Right forelimb (tissue), 1 donor: ENCODE measurements around the gene FADS3.

Source experiments
- DNase-seq: peaks from one replicate; pipeline ENCODE4 v3.0.0-alpha.2; 2018

Gene FADS3

DNA sequence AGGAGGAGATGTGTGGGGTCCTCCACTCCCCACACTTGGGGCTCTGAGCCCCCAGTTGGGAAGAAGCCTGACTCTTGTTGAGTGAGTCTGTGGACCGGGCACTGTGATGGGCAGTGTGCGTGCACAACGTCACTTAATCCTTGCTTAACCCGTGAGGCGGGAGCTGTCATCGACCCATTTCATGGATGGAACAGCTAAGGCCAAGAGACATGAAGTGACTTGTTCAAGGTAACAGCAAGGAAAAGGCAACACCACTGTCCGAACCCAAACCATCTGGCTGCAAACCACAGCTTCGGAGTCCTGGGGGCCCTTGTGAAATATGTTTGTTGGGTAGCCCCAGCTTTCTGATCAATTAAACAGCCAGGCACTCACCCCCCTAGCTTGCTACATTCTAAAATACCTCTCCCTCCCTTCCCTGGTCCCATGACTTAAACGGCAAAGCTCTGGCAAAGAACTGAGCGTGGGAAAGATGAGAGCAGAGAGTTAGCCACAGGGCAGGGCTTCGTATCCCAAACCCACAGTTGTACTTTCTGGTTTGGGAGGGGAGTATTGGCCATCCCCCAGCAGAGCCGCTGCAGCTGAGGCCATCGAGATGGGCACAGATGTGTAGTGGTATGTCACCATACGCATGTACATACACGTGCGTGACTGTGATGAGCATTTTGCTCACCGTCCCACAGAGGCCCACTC is 37.0 kb downstream of the FADS3 start:
- no peak for DNase-seq

DNA sequence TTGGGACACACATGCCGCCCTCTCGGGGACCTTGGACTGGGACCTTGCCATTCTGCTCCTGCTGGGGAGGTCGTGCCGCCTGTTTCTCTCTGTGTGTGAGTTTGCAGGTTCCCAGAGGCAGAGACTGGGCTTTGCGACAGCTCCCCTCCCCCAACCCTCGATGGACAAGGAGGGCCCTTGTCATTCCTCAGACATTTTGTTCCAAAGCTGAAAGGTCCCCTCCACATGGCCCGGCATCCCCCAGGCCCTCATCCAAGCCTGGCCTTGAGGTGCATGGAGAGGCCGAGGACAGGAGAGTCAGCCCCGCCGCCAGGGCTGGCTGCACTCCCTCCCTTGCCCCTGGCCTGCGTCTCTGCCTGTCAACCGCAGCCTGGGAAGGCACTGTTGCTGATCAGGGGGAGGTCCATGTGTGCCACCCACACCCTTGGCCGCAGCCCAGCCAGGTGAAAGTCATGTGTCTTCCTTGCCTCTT is 37.6 kb downstream of the FADS3 start:
- no peak for DNase-seq

DNA sequence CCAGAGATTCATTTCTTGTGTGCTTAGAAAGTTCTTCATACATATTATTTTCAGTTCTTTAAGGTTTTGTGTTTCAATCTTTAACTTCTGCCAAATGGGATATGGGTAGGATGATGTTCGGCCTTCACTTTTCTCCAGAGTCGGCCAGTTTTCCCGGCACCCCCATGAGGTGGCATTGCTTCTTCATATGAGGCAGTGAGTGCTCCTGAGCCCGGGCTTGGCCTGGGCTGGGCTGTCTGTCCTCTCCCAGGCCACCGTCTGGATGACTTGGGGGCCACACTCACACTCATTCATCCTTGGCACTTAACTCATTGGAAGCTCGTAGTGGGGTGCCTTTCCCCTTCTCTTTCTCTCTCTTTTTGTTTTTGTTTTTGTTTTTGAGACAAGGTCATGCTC is 39.4 kb downstream of the FADS3 start:
- no peak for DNase-seq

DNA sequence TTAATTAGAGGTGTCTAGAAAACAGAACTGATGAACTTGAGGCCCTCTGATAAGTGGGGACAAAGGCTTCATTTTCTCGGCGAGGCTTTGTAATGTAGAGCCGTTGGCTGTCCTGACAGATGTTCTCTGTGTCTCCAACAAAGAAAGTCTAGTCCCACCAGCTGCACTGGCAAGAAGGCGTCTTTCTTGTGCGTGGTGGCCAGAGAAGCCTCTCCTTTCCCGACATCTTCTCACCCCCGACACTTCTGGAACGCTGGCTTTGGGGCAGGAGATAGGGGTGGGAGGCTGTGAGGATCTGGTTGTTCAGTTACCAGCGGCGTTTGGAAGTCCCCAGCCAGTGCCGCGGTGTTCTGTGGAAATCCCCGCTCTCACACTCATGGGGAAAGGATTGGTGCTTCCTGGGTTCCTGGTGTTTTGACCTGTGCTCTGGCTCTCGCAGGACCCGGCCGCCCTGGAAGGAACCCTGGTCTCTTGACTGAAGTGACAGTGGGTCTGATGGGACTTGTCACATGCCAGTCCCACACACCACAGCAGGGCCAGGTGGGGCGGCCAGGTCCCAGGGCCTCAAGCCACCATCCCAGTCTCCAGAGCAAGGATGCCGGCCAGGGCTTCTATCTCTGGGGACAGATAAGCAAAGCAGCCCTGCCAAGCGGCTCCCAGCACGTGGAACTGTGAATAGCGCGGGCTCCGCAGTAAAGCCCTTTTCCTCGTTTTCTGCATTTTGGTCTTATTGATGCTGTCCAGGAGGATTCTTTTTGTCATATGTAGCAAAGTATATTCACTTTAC is 40.0 kb downstream of the FADS3 start:
- DNase-seq: no peak

DNA sequence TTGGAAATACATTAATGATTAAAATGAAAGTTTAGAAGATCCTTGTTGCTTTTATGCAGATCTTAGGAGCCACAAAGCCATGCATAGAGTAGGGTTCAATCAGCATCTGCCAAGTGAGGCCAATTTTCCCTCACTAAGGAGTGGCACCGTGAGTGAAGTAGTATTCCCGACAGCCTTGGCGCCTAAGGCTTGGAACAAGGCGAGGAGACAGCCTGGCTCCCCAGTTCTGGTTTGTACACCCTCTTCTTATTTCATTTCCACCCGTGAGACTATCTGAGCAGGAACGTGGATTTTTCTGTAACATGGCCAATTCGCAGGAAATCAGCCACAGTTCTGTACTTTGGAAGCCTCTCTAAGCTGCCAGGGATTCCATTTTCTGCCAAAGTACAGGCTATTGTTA is 40.7 kb downstream of the FADS3 start:
- no peak for DNase-seq

DNA sequence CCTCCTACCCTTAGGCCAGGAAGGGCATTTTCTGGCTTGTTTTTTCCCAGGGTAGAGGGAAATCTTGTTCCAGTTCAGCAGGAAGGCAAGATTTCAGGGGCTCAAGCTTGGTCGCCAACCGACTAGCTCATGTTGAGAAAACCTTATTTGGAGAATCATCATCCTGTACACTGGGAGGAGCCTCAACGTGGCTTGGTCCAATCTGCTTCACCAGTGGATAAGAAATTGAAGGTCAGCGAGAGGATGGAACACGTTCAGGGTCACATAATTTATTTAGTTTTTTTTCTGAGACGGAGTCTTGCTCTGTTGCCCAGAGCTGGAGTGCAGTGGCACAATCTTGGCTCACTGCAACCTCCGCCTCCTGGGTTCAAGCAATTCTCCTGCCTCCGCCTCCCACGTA is 42.7 kb downstream of the FADS3 start:
- DNase-seq: no peak

DNA sequence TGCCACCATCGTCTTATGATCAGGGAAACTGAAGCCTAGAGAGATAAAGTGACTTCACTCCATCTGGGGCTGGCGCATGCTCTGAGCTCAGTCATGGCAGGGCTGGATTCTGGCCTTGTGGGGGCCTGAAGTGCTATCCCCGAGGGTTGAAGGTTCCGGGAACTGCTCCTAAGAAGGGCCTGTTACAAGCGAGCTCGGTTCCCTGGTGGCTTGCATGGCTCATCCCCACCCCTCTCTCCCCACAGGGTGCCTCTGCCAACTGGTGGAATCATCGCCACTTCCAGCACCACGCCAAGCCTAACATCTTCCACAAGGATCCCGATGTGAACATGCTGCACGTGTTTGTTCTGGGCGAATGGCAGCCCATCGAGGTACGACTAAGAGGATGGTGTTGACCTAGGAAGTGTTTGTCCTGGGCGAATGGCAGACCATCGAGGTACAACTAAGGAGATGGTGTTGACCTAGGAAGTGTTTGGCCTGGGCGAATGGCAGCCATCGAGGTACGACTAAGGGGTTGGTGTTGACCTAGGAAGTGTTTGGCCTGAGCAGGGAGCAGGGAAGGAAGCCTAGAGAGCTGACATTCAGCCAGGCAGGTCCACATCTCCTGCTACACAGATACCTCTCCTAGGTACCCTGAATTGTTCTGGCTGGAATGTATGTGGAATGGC is 43.3 kb downstream of the FADS3 start:
- DNase-seq: no peak

DNA sequence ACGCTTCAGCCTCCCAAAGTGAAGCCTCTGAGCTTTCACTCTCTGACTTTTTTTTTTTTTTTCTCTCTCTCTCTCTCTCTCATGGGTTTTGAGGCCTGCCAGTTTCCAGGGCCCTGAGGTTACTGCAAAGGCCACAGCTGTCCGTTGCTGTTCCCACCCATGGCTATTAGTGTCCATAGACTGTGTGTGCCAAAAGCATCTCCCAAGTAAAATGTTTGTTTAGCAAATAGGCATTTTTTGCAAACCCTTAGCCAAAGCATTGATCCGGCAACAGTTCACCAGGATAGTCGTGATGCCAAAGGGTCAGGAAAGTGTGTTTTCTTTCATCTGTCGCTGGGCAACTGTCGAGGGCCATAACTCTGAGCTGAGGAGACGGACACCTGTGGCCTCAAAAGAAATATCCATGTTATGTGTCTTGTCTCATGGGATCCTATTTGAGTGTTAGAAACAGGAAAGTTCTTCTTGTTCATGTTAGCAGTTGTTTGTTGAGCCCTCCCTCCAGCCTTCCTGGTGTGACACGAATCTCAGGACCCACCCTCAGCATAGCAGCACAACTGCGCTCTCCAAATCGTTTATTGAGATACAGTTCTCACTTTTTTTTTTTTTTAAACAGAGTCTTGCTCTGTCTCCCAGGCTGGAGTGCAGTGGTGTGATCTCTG is 44.9 kb downstream of the FADS3 start:
- no peak for DNase-seq

DNA sequence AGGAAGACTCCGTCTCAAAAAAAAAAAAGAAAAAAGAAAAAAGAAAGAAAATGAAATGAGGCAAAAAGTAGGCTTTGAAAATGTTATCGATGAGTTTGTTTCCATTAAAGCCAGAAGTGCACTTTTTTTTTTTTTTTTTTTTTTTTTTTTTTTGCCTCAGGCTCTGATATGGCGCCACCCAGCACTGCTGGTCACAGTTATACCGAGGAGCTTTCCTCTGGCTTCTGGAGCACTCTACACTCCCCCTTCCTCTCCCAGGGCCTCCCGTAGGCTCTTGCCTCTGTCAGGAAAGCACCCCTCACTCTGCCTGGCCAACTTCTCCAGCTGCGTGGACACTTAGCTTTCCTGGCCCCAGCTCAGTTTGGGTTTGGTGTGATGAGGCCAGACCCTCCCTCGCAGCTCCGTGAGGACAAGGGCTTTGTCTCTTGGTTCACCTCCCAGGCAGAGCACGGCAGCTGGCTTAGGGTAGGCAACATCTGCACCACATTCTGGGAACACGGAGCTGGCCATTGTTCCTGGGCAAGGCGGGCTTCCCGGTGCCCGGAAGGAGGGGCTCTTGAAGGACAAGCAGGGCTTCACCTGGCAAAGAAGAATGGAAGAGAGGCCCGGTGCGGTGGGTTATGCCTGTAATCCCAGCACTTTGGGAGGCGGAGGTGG is 46.3 kb downstream of the FADS3 start:
- DNase-seq: no peak

DNA sequence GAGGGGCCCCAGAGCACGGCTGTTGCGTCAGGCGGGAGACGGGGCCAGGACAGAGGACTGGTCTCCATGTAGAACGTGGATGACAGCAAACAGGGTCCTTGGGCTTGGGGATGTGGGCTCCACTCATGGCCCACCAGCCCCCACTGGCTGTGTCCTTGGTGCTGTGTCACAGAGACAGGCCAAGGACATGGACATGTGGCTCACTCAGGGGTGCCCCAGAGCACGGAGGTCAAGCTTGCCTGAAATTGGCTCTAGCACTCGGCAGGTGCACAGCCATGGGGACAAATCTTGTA is 48.9 kb downstream of the FADS3 start:
- no peak for DNase-seq

DNA sequence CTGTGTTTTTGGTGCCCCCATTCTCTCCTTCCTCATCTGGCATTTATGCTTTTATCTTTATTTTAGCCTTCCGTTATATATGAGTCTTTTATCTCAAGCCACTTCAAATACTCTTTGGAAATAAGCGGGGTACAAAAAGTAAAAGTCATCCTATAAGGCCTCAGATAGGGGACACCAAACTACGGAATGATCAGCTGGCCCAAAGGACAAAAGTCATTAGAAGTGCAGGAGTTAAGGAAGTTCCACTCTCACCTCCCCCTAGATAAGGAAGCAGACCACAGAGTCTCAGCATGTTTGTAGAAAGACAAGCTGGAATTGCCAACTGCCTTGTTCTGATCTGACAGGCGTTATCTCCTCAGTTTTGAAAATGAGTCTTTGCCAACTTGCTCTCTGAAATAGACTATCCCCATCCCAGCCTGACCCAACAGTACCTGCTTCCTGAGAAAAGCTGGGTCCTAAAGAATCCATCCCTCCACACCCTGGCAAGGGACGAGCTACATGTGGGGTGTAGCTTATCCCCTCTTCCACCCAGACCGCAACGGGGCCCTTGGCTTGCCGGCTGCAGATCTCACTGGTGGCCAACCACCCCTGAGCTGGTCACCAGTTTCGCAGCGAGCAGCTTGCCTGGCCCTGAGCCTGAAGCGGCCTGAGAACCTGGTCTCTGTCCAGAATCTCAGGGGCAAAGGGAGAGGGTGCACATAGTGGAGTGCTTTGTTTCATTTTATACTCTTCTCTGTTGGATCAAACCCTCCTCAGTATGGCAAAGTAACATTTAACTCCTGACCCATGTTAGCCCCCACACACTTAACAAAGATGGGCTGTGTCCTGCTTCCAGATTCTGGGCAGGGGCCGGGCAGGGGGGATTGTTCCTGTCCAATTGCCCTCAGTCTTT is 49.5 kb downstream of the FADS3 start:
- DNase-seq: no peak

DNA sequence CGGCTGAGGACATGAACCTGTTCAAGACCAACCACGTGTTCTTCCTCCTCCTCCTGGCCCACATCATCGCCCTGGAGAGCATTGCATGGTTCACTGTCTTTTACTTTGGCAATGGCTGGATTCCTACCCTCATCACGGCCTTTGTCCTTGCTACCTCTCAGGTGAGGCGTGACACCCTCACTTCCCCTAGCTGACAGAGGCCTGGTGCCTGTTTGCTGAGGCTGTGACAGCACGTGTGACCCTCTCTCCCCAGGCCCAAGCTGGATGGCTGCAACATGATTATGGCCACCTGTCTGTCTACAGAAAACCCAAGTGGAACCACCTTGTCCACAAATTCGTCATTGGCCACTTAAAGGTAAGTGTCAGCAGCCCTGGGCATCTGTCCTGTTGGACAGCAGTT is 51.0 kb downstream of the FADS3 start:
- DNase-seq: no peak

DNA sequence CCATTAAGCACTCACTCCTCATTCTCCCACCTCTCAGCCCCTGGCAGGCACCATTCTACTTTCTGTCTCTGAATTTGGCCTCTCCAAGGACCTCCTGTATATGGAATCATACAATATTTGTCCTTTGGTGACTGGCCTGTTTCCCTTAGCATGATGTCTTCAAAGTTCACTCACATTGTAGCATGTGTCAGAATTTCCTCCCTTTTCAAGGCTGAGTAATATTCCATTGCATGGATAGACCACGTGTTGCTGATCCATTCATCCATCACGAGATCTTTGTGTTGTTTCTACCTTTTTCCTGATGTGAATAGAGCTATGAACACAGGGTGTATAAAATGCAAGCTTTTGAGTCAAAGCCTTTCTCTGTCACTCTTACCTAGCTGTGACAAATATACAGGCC is 51.6 kb downstream of the FADS3 start:
- DNase-seq: no peak

DNA sequence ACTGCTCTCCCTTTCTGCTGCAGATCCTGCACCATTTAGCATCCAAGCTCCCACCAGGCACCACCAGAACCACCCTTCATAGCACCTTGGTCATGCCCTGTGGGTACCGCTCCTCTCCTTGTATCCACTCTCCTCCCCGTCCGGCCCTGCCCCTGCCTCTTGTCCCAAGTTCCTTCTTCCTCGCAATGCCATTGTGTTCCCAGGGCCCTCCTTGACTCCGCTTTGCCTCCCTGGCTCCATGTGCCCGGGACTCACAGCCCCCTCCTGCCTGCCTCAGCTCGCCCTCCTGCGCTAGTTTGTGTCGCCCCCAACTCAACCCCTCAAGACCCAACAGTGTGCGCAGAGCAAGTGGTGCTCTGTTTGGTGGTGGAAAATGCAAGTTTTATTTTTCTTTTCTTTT is 52.4 kb downstream of the FADS3 start:
- no peak for DNase-seq

DNA sequence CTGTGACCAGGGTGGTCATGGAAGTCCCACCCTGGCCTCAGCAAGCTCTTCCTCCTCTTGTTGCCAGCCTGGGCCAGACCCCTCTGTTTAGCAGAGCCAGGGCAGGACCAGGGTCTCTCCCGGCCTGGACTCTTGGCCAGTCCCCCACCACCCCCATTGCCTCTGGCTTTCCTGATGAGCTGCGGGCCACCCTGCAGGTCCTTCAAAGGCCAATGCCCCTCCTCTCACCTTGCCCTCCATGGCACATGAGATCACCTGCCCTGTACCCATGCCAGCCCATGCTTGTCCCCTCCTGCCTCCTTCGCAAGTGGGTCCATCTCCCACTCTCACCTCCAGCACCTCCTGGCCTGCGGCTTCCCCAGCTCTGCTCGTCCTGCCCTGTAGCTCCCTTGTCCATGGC is 52.8 kb downstream of the FADS3 start:
- no peak for DNase-seq

DNA sequence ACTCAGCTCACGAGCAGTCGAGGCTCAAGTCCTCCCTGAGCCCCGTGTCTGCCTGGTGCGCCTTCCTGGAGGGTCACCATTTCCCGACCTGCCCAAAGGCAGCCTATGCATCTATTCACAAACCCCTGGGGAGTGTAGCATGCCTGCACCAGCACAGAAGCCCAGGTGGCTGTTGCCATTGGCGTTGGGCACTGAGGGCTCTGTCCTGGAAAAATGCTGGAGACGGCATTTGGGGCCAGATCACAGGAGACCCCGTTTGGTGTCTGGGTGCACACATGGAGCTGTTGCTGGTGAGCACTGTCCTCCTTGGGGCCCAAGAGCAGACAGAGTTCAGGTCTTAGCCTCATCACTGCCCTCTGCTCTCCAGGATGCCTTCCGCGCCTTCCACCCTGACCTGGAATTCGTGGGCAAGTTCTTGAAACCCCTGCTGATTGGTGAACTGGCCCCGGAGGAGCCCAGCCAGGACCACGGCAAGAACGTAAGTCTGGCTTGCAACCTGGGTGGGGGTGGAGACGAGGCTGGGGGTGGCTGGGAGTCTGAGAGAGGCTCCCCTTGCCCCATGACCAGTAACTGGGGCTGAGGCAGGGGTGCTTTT is 53.8 kb downstream of the FADS3 start:
- DNase-seq: no peak

DNA sequence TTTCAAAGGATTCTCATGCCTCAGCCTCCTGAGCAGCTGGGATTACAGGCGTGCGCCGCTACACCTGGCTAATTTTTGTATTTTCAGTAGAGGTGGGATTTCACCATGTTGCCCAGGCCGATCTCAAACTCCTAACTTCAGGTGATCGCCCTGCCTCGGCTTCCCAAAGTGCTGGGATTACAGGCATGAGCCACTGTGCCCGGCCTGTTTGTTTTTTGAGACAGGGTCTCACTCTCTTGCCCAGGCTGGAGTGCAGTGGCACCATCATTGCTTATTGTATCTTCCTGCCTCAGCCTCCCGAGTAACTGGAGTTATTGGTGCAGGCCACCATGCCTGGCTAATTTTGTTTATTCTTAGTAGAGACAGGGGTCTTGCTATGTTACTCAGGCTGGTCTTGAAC is 55.2 kb downstream of the FADS3 start:
- no peak for DNase-seq

DNA sequence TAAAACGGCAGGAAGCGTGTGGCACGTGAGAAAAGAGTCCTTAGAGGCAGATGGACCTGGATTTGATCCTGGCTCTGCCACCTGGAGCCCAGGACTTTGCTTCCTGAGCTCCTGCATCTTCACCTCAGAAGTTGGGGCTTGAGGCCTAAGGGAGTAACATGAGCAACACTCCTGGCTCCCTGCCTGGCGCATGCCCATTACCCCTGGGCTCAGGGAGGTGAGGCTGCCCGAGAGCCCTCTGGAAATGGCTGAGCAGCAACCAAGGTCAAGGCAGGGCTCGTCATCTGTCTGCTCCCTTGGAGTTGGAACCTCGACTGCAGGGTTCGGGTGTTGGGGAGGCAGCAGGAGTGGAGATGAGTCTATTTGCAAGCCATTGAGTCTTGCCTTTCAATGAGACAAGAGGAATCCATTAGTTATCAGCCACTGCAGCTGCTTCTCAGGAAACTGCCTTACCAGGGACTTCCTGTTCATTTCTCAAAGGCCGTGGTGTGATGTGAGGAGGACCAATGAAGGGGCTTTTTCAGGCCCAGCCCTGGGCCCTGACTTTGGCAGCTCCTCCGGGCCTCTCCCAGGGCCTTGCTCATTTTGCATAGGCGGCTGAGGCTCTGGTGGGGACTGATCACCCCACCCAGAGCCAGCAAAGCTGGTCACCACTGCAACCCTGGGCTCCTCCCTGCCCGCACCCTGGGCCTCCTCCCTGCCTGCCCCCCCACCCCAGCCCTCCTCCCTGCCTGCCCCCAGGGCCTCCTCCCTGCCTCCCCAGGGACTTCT is 56.9 kb downstream of the FADS3 start:
- peak; percentile 70 for DNase-seq

DNA sequence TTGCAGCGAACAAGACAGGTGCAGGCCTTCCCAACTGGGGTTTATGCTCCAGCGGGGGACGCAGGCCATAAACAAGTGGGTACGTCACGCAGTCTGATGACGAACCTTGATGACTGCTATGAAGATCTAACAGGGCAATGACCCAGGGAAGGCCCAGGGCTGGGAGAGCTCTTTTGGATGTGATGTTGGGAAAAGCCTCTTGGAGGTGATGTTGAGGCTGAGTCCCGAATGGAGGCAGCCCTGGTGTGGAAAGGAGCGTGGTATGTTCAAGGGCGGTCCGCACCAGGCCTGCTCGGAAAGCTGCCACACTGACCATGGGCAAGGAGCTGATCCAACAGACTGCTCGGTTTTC is 57.4 kb downstream of the FADS3 start:
- no peak for DNase-seq

DNA sequence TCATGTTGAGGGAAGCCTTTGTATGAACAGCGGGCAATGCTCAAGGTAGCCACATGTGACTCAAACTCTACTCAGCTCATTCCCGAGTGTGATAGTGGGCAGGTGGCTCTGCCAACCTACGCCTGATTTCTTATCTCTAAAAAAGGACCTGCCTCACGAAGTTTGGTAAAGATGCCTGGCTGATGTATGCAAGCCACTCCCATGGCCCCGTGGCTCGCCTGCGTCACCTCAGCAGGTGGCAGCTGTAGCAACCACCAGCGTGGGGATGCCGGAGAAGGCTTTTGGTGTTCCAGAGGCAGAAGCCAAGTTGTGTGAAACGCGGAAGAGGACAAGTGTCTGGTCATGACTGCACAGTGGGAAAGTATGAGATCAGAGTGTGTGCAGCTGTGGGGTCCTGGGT is 57.9 kb downstream of the FADS3 start:
- DNase-seq: no peak

DNA sequence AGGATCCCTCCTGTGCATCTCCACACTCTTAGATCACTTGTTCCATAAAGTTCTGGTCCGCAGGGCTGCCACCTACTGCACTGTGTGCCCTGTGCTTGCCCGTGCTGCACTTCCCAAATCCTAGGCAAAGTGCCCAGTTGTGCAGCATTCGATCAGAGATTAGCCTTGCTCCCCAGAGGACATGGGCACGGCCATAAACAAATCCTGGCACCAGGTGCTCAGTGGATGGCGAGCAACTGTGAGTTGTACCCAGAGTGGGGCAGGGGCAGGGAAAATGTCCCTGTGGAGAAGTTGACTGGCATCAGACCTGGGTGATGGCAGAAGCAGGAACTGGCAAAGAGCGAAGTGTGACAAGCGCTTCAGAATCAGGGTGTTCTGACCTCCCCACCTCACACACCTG is 58.6 kb downstream of the FADS3 start:
- no peak for DNase-seq
